OCI-LY3 (cell line): Measurements from ENCODE around the gene TRIP4.

ENCODE experiments used
- H2AFZ ChIP-seq: fragments of 200-600, 300-600 bp; shearing (Covaris generic); 2 replicates; pipeline ENCODE4 v1.6.0; 2014; ENCODE audit warnings: antibody characterized with exemption, low read depth, low read length
- H3K27ac ChIP-seq: fragments of 200-600, 300-600 bp; sonication (generic); 2 replicates; pipeline ENCODE4 v1.5.1; 2014; ENCODE audit warnings: mild to moderate bottlenecking, low read length, moderate library complexity, mixed read lengths
- H3K27me3 ChIP-seq: fragments of 200-600, 300-600 bp; sonication (generic); 2 replicates; pipeline ENCODE4 v1.6.1; 2014; ENCODE audit warnings: low read depth, low read length, mixed read lengths
- H3K36me3 ChIP-seq: fragments of 200-600, 300-600 bp; sonication (generic); replicated peaks from 2 replicates; pipeline ENCODE3; 2014; ENCODE audit warnings: low read depth, low read length, mixed read lengths
- H3K4me1 ChIP-seq: fragments of 300-600, 200-600 bp; sonication (generic); 2 replicates; pipeline ENCODE4 v1.6.1; 2014; ENCODE audit warnings: low read length, mixed read lengths
- H3K4me2 ChIP-seq: fragments of 200-600, 300-600 bp; sonication (generic); 2 replicates; pipeline ENCODE4 v1.6.1; 2014; ENCODE audit warnings: low read length, mixed read lengths
- H3K4me3 ChIP-seq: fragments of 300-600, 200-600 bp; sonication (generic); 2 replicates; pipeline ENCODE4 v1.5.1; 2014; ENCODE audit warnings: antibody characterized with exemption, mild to moderate bottlenecking, low read length, moderate library complexity
- H3K79me2 ChIP-seq: fragments of 300-600, 200-600 bp; shearing (Covaris generic); 2 replicates; pipeline ENCODE4 v1.6.1; 2014; ENCODE audit warnings: mild to moderate bottlenecking, low read length, mixed read lengths
- H3K9ac ChIP-seq: fragments of 300-600, 200-600 bp; shearing (Covaris generic); 2 replicates; pipeline ENCODE4 v1.6.0; 2014; ENCODE audit warnings: mild to moderate bottlenecking, low read length, moderate library complexity
- H3K9me3 ChIP-seq: fragments of 200-600, 300-600 bp; shearing (Covaris generic); 2 replicates; pipeline ENCODE4 v1.6.1; 2014; ENCODE audit warnings: low read length, mixed read lengths; ENCODE audit not compliant: insufficient read depth
- H4K20me1 ChIP-seq: fragments of 200-600, 300-600 bp; sonication (generic); 2 replicates; pipeline ENCODE4 v1.6.1; 2016; ENCODE audit warnings: low read length, mixed read lengths; ENCODE audit not compliant: insufficient read depth
- EZH2phosphoT487 ChIP-seq: fragments of 200-600 bp; shearing (Covaris generic); IDR thresholded peaks from 2 replicates; pipeline ENCODE4 v1.6.1; 2018; ENCODE audit warnings: antibody characterized with exemption, mixed run types, low read depth
- TF ChIP-seq, protein P1 (sequence below): fragments of 200-600, 300-600 bp; sonication (generic); IDR thresholded peaks from 2 replicates; pipeline ENCODE4 v1.5.1; 2014; ENCODE audit warnings: antibody characterized with exemption, low read length, low read depth

TRIP4 gene

DNA sequence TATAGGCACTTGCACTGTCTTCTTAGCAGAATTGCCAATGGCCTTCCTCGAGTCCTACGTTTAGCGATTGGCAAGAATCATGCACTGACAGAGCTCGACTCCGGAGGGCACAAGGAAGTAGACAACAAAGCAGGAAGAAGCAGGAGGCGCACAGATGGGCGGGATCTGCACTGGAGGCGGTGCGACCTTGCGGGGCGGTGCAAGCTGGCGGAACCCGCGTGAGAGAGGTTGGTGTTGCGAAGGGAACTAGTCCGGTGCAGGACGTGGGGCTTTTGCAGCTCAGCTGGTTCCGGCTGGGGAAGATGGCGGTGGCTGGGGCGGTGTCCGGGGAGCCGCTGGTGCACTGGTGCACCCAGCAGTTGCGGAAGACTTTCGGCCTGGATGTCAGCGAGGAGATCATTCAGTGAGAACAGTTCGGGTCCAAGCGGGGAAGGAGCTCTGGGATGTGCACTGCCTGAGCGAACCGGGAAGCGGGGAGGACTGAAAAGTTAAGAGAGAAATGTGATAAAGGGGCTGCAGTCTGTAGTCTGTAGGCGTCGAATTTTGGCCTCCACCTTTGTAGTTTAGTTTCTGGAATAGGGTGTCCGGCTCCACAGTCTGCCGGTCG, at the start of gene TRIP4:
Gene TRIP4 (plus strand): TSS at position 275 of the 607 bp plus-strand sequence. CDS start 28 bp downstream, at position 303.
- no peak for TF ChIP-seq EZH2phosphoT487
- TF ChIP-seq, protein P1, sequence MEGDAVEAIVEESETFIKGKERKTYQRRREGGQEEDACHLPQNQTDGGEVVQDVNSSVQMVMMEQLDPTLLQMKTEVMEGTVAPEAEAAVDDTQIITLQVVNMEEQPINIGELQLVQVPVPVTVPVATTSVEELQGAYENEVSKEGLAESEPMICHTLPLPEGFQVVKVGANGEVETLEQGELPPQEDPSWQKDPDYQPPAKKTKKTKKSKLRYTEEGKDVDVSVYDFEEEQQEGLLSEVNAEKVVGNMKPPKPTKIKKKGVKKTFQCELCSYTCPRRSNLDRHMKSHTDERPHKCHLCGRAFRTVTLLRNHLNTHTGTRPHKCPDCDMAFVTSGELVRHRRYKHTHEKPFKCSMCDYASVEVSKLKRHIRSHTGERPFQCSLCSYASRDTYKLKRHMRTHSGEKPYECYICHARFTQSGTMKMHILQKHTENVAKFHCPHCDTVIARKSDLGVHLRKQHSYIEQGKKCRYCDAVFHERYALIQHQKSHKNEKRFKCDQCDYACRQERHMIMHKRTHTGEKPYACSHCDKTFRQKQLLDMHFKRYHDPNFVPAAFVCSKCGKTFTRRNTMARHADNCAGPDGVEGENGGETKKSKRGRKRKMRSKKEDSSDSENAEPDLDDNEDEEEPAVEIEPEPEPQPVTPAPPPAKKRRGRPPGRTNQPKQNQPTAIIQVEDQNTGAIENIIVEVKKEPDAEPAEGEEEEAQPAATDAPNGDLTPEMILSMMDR = peak; percentile 26; the same call in 1 of the 2 replicates
- peaks cover 11% of the 10 kb centered on the region for H3K4me1 ChIP-seq
- H2AFZ ChIP-seq = peak within 1 kb of the TSS; percentile 88
- peaks cover 14% of the 10 kb centered on the region for H3K79me2 ChIP-seq
- H4K20me1 ChIP-seq = no peaks in the 10 kb centered on the region
- H3K27me3 ChIP-seq = no peaks in the 10 kb centered on the region
- peak within 1 kb of the TSS; percentile 60 for H3K4me2 ChIP-seq
- peak within 1 kb of the TSS; percentile 39; the same call in 1 of the 2 replicates for H3K27ac ChIP-seq
- H3K9ac ChIP-seq = peak within 1 kb of the TSS; percentile 64
- H3K9me3 ChIP-seq = no peaks in the 10 kb centered on the region
- H3K4me3 ChIP-seq = peak within 1 kb of the TSS; percentile 88
- no peaks in the 10 kb centered on the region for H3K36me3 ChIP-seq

DNA sequence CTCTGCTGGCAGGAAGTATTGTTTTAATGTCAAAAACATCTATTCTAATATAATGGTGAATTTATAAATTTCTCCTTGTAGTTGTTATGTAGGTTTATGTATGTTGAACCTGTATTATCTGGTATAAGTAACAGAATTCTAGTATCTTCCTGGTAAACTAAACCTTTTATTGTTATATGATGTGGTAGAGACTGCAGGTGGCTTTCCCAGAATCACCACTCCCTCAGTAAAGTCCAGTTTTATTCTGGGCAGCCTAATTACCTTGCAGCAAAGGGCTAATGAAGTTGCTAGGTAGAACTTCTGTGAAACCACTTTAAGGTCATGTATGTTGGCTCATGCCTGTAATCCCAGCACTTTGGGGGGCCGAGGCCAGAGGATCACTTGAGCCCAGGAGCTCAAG, 47.3 kb upstream of the TRIP4 start:
- no peak overlapping the region for H3K9ac ChIP-seq
- no peak overlapping the region for H3K27ac ChIP-seq
- H3K4me2 ChIP-seq = no peak overlapping the region
- peaks cover 5% of the 10 kb centered on the region for H3K36me3 ChIP-seq
- TF ChIP-seq, protein P1 = no peak
- TF ChIP-seq EZH2phosphoT487 = no peak
- no peaks in the 10 kb centered on the region for H3K27me3 ChIP-seq
- no peak overlapping the region for H2AFZ ChIP-seq
- H3K79me2 ChIP-seq = peaks cover 12% of the 10 kb centered on the region
- H3K4me1 ChIP-seq = no peaks in the 10 kb centered on the region
- peaks cover 20% of the 10 kb centered on the region for H4K20me1 ChIP-seq
- no peaks in the 10 kb centered on the region for H3K9me3 ChIP-seq
- no peak overlapping the region for H3K4me3 ChIP-seq

DNA sequence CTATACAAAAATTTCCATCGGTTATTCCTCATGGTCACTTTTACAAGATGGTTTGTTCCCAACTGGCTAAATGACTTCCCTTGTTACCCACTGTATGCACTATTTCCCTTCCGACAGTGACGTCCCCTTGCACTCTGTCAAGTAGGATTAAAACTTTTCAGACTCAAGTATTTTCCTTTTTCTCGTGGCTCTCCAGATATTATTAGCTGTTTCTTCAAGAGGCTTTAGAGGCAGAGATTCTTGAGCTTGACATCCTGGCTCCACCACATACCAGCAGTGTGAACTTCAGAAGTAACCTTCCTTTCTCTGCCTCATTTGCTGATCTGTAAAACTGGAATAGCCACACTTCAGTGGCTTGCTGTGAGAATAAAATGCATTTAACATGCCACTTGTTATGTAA, 45.7 kb upstream of the TRIP4 start:
- Histone ChIP-seq H3K27me3 (no peaks in the 10 kb centered on the region), H3K4me1 (no peaks in the 10 kb centered on the region), H3K4me3 (no peak overlapping the region), H3K36me3 (peaks cover 6% of the 10 kb centered on the region), H3K79me2 (peaks cover 7% of the 10 kb centered on the region), H3K9ac (no peak overlapping the region), H3K9me3 (no peaks in the 10 kb centered on the region), H3K4me2 (no peak overlapping the region), H4K20me1 (peaks cover 13% of the 10 kb centered on the region), H3K27ac (no peak overlapping the region), H2AFZ (no peak overlapping the region)
- TF ChIP-seq EZH2phosphoT487 = no peak
- TF ChIP-seq, protein P1 = no peak

DNA sequence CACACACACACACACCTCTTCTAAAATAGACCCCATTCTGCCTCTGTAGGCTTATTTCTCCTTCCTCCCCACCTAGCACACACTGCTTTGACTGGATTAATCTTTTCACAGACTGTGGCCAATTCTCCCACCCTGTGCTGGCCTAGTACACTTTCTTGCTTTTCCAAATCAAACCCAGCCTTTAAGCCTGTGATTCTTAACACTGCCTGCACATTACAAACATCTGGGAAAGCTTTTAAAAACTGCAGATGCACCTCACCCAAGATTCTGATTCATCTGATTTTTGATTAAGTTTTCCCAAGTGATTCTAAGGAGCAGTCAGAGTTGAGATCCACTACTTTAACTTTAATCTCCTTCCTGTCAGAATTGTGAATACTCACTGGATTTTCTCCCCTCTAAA, 44.4 kb upstream of the TRIP4 start:
- TF ChIP-seq, protein P1 = no peak
- no peak for TF ChIP-seq EZH2phosphoT487
- H3K9ac ChIP-seq = no peak overlapping the region
- H3K79me2 ChIP-seq = peaks cover 11% of the 10 kb centered on the region
- H2AFZ ChIP-seq = no peak overlapping the region
- H3K4me2 ChIP-seq = no peak overlapping the region
- no peaks in the 10 kb centered on the region for H3K4me1 ChIP-seq
- H3K27ac ChIP-seq = no peak overlapping the region
- H4K20me1 ChIP-seq = peaks cover 11% of the 10 kb centered on the region
- H3K9me3 ChIP-seq = no peaks in the 10 kb centered on the region
- peaks cover 9% of the 10 kb centered on the region for H3K36me3 ChIP-seq
- no peaks in the 10 kb centered on the region for H3K27me3 ChIP-seq
- H3K4me3 ChIP-seq = no peak overlapping the region
